Activated CD8-positive, alpha-beta T cell treated with anti-CD3 and anti-CD28 coated beads, Interleukin-2, amount 10 ng/mL, durations not matched to agents 7 days and 5 days (primary cell): Measurements from ENCODE around the gene FPR1. TPM values are rescaled to one million over a fixed set of nuclear protein-coding genes. Genes with fewer than 3 reads are reported as not detected.

ENCODE experiments used
- ATAC-seq: fragments of 150-1000 bp; cut with Tn5 transposase; one replicate; pipeline ENCODE4 v1.10.0; 2021; ENCODE audit warnings: moderate library complexity
- CTCF ChIA-PET: fragments of 350-600 bp; sonication (Branson Sonifier 250); formaldehyde crosslinking; loops from one replicate; lab custom pipeline; 2021; ENCODE audit warnings: antibody characterized with exemption; lab: Charles Lee
- POLR2A ChIA-PET: fragments of 350-600 bp; sonication (Branson Sonifier 250); formaldehyde crosslinking; loops from one replicate; lab custom pipeline; 2021; ENCODE audit warnings: antibody characterized with exemption; lab: Charles Lee
- DNase-seq: peaks from one replicate; pipeline ENCODE4 v3.0.0-alpha.2; 2020
- H3K27ac Mint-ChIP-seq: one replicate; pipeline ENCODE4 v1.8.0; 2021; ENCODE audit warnings: mild to moderate bottlenecking, mixed read lengths
- H3K27me3 Mint-ChIP-seq: one replicate; pipeline ENCODE4 v1.8.0; 2021; ENCODE audit warnings: low read depth, mixed read lengths
- H3K36me3 Mint-ChIP-seq: one replicate; pipeline ENCODE4 v1.8.0; 2021; ENCODE audit warnings: low read depth, mixed read lengths
- H3K4me1 Mint-ChIP-seq: one replicate; pipeline ENCODE4 v1.8.0; 2021; ENCODE audit warnings: low read depth, mixed read lengths
- H3K4me3 Mint-ChIP-seq: one replicate; pipeline ENCODE4 v1.8.0; 2021; ENCODE audit warnings: mild to moderate bottlenecking, mixed read lengths
- H3K9me3 Mint-ChIP-seq: one replicate; pipeline ENCODE4 v1.8.0; 2022; ENCODE audit warnings: mixed read lengths; ENCODE audit not compliant: insufficient read depth
- total RNA-seq, 2 experiments: library from RNA; stranded (reverse); gene quantifications; one replicate each; pipeline ENCODE4 v1.2.3, GENCODE V29; 2021

FPR1 gene
- total RNA-seq, 2 experiments from 2014 or later, result not detected

- Mint-ChIP-seq H3K27ac (no peak overlapping the region), H3K27me3 (no peaks in the 10 kb centered on the region), H3K4me1 (no peaks in the 10 kb centered on the region), H3K9me3 (no peaks in the 10 kb centered on the region), H3K4me3 (no peak overlapping the region), H3K36me3 (no peaks in the 10 kb centered on the region)
- DNase-seq (no peak), ATAC-seq (no peak)
- POLR2A ChIA-PET, result no interaction called here
- CTCF ChIA-PET, result no interaction called here
Observed at GRCh38 chr19:51697169-51697776, 54.4 kb downstream of the FPR1 start.

- H3K27me3 Mint-ChIP-seq, result no peaks in the 10 kb centered on the region
- no peaks in the 10 kb centered on the region for H3K36me3 Mint-ChIP-seq
- no peak overlapping the region for H3K27ac Mint-ChIP-seq
- ChIA-PET POLR2A (no interaction called here), CTCF (no interaction called here)
- H3K9me3 Mint-ChIP-seq, result no peaks in the 10 kb centered on the region
- H3K4me1 Mint-ChIP-seq, result no peaks in the 10 kb centered on the region
- ATAC-seq (no peak), DNase-seq (no peak)
- no peak overlapping the region for H3K4me3 Mint-ChIP-seq
Observed at GRCh38 chr19:51696606-51697005, 55.1 kb downstream of the FPR1 start.

Other genes starting within 250 kb of the FPR1 start
- under 1 TPM in 1 of 2 experiments, not detected in 1; 0.29 TPM for gene SIGLEC6, start 220.2 kb downstream of the FPR1 start, total RNA-seq
- 1 to 10 TPM; 8.4 to 9.7 TPM for gene ZNF175, start 180.6 kb downstream of the FPR1 start, total RNA-seq
- not detected for gene SIGLEC5, start 121.5 kb downstream of the FPR1 start, total RNA-seq
- gene SIGLEC14, start 105.1 kb downstream of the FPR1 start, total RNA-seq, result not detected
- 1 to 10 TPM; 1.2 to 2.2 TPM for gene SPACA6, start 58.5 kb downstream of the FPR1 start, total RNA-seq
- not detected for gene HAS1, start 27.9 kb downstream of the FPR1 start, total RNA-seq
- gene FPR2, start 9.3 kb upstream of the FPR1 start, total RNA-seq, result not detected
- not detected for gene FPR3, start 43.3 kb upstream of the FPR1 start, total RNA-seq
- gene ZNF577, start 136.1 kb upstream of the FPR1 start, total RNA-seq, result 1 to 10 TPM; 6.0 to 7.6 TPM
- 10 to 100 TPM; 10.9 to 11.2 TPM for gene ZNF649, start 153.1 kb upstream of the FPR1 start, total RNA-seq
- 1 to 10 TPM; 6.3 to 8.2 TPM for gene ZNF613, start 175.6 kb upstream of the FPR1 start, total RNA-seq
- gene ZNF350, start 235.0 kb upstream of the FPR1 start, total RNA-seq, result 10 to 100 TPM; 11.8 to 13.7 TPM